Stimulated activated CD4-positive, alpha-beta T cell treated with anti-CD3 and anti-CD28 coated beads, Interleukin-15, amount 100 ng/mL, for 48 hours (primary cell): ENCODE data around the gene HRC.
"Not testable (repeated sequence)": the region's sequence is repeated elsewhere in the genome, so short reads cannot be mapped to it uniquely, and the experiment has no call there.

Experiments
- DNase-seq, 2 donors: peaks; one replicate each; pipeline ENCODE4 v3.0.0-alpha.2; 2020; ENCODE audit warnings: low read depth in 2 of 2

The HRC gene

GRCh38 chr19:49160450-49161189 is 5.4 kb upstream of the HRC start:
- no peak for DNase-seq

- DNase-seq: peak in 1 of 2 donors; percentile 51
Measured at GRCh38 chr19:49157445-49158224, 2.4 kb upstream of the HRC start, which contains the start of gene TRPM4. Gene TRPM4, plus strand, starts transcription at chr19:49157792. Its CDS starts 75 bp downstream, at chr19:49157867.

- no peak for DNase-seq
Measured at GRCh38 chr19:49155820-49156346, 687 bp upstream of the HRC start.

- DNase-seq: no peak
Measured at GRCh38 chr19:49154279-49154678, 917 bp downstream of the HRC start.

GRCh38 chr19:49153167-49153809 is 1.9 kb downstream of the HRC start:
- no peak for DNase-seq

- no peak for DNase-seq
Measured at GRCh38 chr19:49152119-49152550, 3.1 kb downstream of the HRC start.

- no peak for DNase-seq
Measured at GRCh38 chr19:49151267-49152118, 3.7 kb downstream of the HRC start.

- no peak for DNase-seq
Measured at GRCh38 chr19:49150944-49151243, 4.3 kb downstream of the HRC start.

GRCh38 chr19:49150106-49150943 is 4.9 kb downstream of the HRC start:
- DNase-seq: peak in 1 of 2 donors; percentile 18

- no peak for DNase-seq
Measured at GRCh38 chr19:49149652-49150105, 5.5 kb downstream of the HRC start.

- peak; percentile 74 to 86 for DNase-seq
Measured at GRCh38 chr19:49148784-49149651, 6.2 kb downstream of the HRC start.

GRCh38 chr19:49148044-49148682 is 7.0 kb downstream of the HRC start:
- DNase-seq: no peak

- not testable (repeated sequence) for DNase-seq
Measured at GRCh38 chr19:49146408-49146770, 8.8 kb downstream of the HRC start.

- DNase-seq: peak; percentile 71 to 74
Measured at GRCh38 chr19:49145573-49146407, 9.4 kb downstream of the HRC start.

- DNase-seq: peak; percentile 63 to 75
Measured at GRCh38 chr19:49142866-49143335, 12.3 kb downstream of the HRC start.

- DNase-seq: no peak
Measured at GRCh38 chr19:49141352-49141751, 13.8 kb downstream of the HRC start.

- DNase-seq: no peak
Measured at GRCh38 chr19:49140951-49141350, 14.2 kb downstream of the HRC start.

- DNase-seq: no peak
Measured at GRCh38 chr19:49136771-49137171, 18.4 kb downstream of the HRC start.
